Erythroblast (primary cell): ENCODE data around the gene SMIM17.

Source experiments
- GATA1 ChIP-seq: IDR thresholded peaks from 2 replicates; pipeline ENCODE4 v1.6.1; 2011; ENCODE audit warnings: low read depth, mild to moderate bottlenecking, control low read depth, low read length, moderate library complexity
- POLR2A ChIP-seq: IDR thresholded peaks from 2 replicates; pipeline ENCODE4 v1.6.1; 2011; ENCODE audit warnings: mild to moderate bottlenecking, low read length

- TF ChIP-seq POLR2A (no peak), GATA1 (no peak)
These were observed 21.1 kb downstream of the SMIM17 start for GRCh38 chr19:56663931-56664500.
